ENCODE data around the gene FRMD3. TPM values are rescaled to one million over a fixed set of nuclear protein-coding genes. Genes with fewer than 3 reads are reported as not detected.

Gene FRMD3
- total RNA-seq, 1 experiment from 2014 or later = 0.55 TPM

- no peaks in the 10 kb centered on the region for H3K9me3 ChIP-seq (ENCODE audit: control insufficient read depth, low read depth, low read length)
- no peaks in the 10 kb centered on the region for H3K79me1 ChIP-seq (ENCODE audit: insufficient read depth, low read depth, low read length, poor library complexity, severe bottlenecking)
- no peak overlapping the region for H2BK120ac ChIP-seq (ENCODE audit: low read depth, low read length, poor library complexity, severe bottlenecking)
- H2BK15ac ChIP-seq (ENCODE audit: low read depth, low read length) = no peak overlapping the region
- no peak overlapping the region for H3T11ph ChIP-seq (ENCODE audit: low read length)
- H3K79me2 ChIP-seq (ENCODE audit: insufficient read depth, low read length) = no peaks in the 10 kb centered on the region
- no peaks in the 10 kb centered on the region for H4K20me1 ChIP-seq (ENCODE audit: control insufficient read depth, insufficient read depth, insufficient read length)
- no peak overlapping the region for H3K56ac ChIP-seq (ENCODE audit: insufficient read length, low read depth, low read length)
- H2BK12ac ChIP-seq (ENCODE audit: insufficient read length, low read depth, low read length) = no peak overlapping the region
- no CpG with 5 or more reads among the region's 1 CpG for WGBS (ENCODE audit: extremely low coverage, insufficient read length, low lambda C conversion rate)
- no peak for DNase-seq
- no peak for TF ChIP-seq CTCF (conservative IDR thresholded peaks at IDR 0.05)
- H3K4me3 Mint-ChIP-seq = no peak overlapping the region
- H3K27ac ChIP-seq (ENCODE audit: insufficient read length, low read depth, low read length) = no peak overlapping the region
- no peaks in the 10 kb centered on the region for H3K4me1 ChIP-seq (ENCODE audit: insufficient read depth, low read length)
- H3K9me3 Mint-ChIP-seq = no peaks in the 10 kb centered on the region
- no peak overlapping the region for H3K27ac Mint-ChIP-seq
- peaks cover 9 to 10% of the 10 kb centered on the region in 2 experiments for H3K4me1 Mint-ChIP-seq
- H3K14ac ChIP-seq (ENCODE audit: insufficient read depth, low read length) = no peak overlapping the region
- H4K91ac ChIP-seq (ENCODE audit: insufficient read length, low read depth, low read length) = no peak overlapping the region
- H3K23me2 ChIP-seq (ENCODE audit: insufficient read length, low read depth, low read length, poor library complexity, severe bottlenecking) = no peaks in the 10 kb centered on the region
- H4K8ac ChIP-seq (replicated peaks; ENCODE audit: insufficient read length, low read depth, low read length) = no peak overlapping the region
- H3K4ac ChIP-seq (ENCODE audit: low read depth, low read length) = no peak overlapping the region
- H3K27me3 ChIP-seq (ENCODE audit: insufficient read depth, low read length) = no peaks in the 10 kb centered on the region
- H3K4me2 ChIP-seq (ENCODE audit: insufficient read depth, insufficient read length, low read length) = no peak overlapping the region
- no peak overlapping the region for H3K18ac ChIP-seq (ENCODE audit: insufficient read length, low read depth, low read length)
- no peak overlapping the region for H3K9ac ChIP-seq (ENCODE audit: extremely low read depth, insufficient read length, low read length)
- H2BK20ac ChIP-seq (ENCODE audit: low read depth, low read length, poor library complexity, severe bottlenecking) = no peak overlapping the region
- no peak overlapping the region for H2AFZ ChIP-seq (ENCODE audit: low read length)
- H3K36me3 Mint-ChIP-seq (ENCODE audit: insufficient read depth in 1 of 3, low read depth in 3 of 3) = no peaks in the 10 kb centered on the region
- no peak overlapping the region for H2AK5ac ChIP-seq (ENCODE audit: insufficient read length, low read length)
- no peak overlapping the region for H3K23ac ChIP-seq (ENCODE audit: insufficient read length, low read depth, low read length)
- no peak overlapping the region for H4K5ac ChIP-seq (ENCODE audit: insufficient read length, low read depth, low read length)
- H2BK5ac ChIP-seq (ENCODE audit: insufficient read length, low read length) = no peak overlapping the region
- H3K27me3 Mint-ChIP-seq (ENCODE audit: low read depth) = no peaks in the 10 kb centered on the region
Measured at GRCh38 chr9:83339435-83339834, 198.8 kb downstream of the FRMD3 start.

Measured in H9 (cell line).